Panc1 (cell line): ENCODE measurements around the gene SCARB2. TPM values are rescaled to one million over a fixed set of nuclear protein-coding genes. Genes with fewer than 3 reads are reported as not detected.

Experiments used
- ATAC-seq: fragments of 200-7000 bp; cut with Tn5 transposase; 2 replicates; pipeline ENCODE4 v1.9.1; 2020; ENCODE audit warnings: mild to moderate bottlenecking, moderate library complexity
- BruUV-seq: library from RNA; stranded (reverse); fragments of 400-500 nt; replicated peaks from 2 replicates; lab custom pipeline; 2021; lab: Mats Ljungman, UMichigan
- CTCF ChIA-PET: fragments of 300-600 bp; sonication (Branson Sonifier 250); formaldehyde crosslinking; loops from one replicate; lab custom pipeline; 2022; ENCODE audit warnings: antibody characterized with exemption; lab: Charles Lee
- POLR2A ChIA-PET: fragments of 300-600 bp; sonication (Branson Sonifier 250); formaldehyde crosslinking; loops from one replicate; lab custom pipeline; 2022; ENCODE audit warnings: antibody characterized with exemption; lab: Charles Lee
- DNase-seq: peaks from one replicate; pipeline ENCODE4 v3.0.0-alpha.2; 2010; ENCODE audit warnings: low read depth, low spot score
- H3K27ac ChIP-seq: 2 replicates; pipeline ENCODE4 v1.5.1; 2011; ENCODE audit warnings: mild to moderate bottlenecking, low read length, inconsistent platforms
- H3K27me3 ChIP-seq: fragments of 200-500 bp; sonication (Bioruptor generic); 2 replicates; pipeline ENCODE4 v1.6.0; 2014; ENCODE audit warnings: low read length, inconsistent platforms; ENCODE audit not compliant: control insufficient read depth, insufficient read depth
- H3K36me3 ChIP-seq: fragments of 200-500 bp; sonication (Bioruptor generic); 2 replicates; pipeline ENCODE4 v1.5.1; 2014; ENCODE audit warnings: inconsistent platforms, mild to moderate bottlenecking, low read length, moderate library complexity; ENCODE audit not compliant: control insufficient read depth, insufficient read depth
- H3K4me1 ChIP-seq: 2 replicates; pipeline ENCODE4 v1.5.1; 2011; ENCODE audit warnings: inconsistent platforms, mild to moderate bottlenecking, low read length, moderate library complexity; ENCODE audit not compliant: control insufficient read depth, insufficient read depth
- H3K4me3 ChIP-seq, 2 experiments: 2 replicates each; pipeline ENCODE4 v1.5.1; 2011 to 2012; ENCODE audit warnings: low read depth in 2 of 2, low read length in 2 of 2, mild to moderate bottlenecking in 2 of 2, inconsistent platforms in 1 of 2, moderate library complexity in 1 of 2
- H3K9me3 ChIP-seq: fragments of 200-500 bp; sonication (Bioruptor generic); 2 replicates; pipeline ENCODE4 v1.5.1; 2014; ENCODE audit warnings: low read depth, mild to moderate bottlenecking, inconsistent platforms, low read length, moderate library complexity; ENCODE audit not compliant: control insufficient read depth, insufficient read depth
- POLR2AphosphoS5 ChIP-seq: IDR thresholded peaks from 2 replicates; pipeline ENCODE4 v1.6.1; 2012; ENCODE audit warnings: mild to moderate bottlenecking, low read depth, low read length, moderate library complexity
- SIN3A ChIP-seq: IDR thresholded peaks from 2 replicates; pipeline ENCODE4 v1.6.1; 2012; ENCODE audit warnings: low read depth, mild to moderate bottlenecking, low read length, moderate library complexity, borderline replicate concordance; ENCODE audit not compliant: insufficient read depth
- TCF7L2 ChIP-seq: IDR thresholded peaks from 2 replicates; pipeline ENCODE4 v1.6.1; 2011; ENCODE audit warnings: mild to moderate bottlenecking, low read depth, low read length, inconsistent platforms
- in situ Hi-C: cut with HindIII; loops from 2 replicates; pipeline ENCODE4 v1.10.0; 2016; ENCODE audit warnings: low sequenced_read_pairs, low pct_unique_long_range_greater_than_20kb
- intact Hi-C: fragments of 100-400 bp; cut with micrococcal nuclease; formaldehyde crosslinking; loops from one replicate; pipeline ENCODE4 v1.10.0; 2022; ENCODE audit not compliant: unreplicated experiment
- total RNA-seq: library from RNA; stranded (reverse); gene quantifications from one replicate; pipeline ENCODE4 v1.2.1, GENCODE V29; 2021; ENCODE audit not compliant: unreplicated experiment
- TF ChIP-seq, protein P1 (sequence below), 2 experiments: IDR thresholded peaks; 2 replicates each; pipeline ENCODE4 v1.6.1; 2011 to 2012; ENCODE audit warnings: low read depth in 2 of 2, control low read depth in 1 of 2, low read length in 1 of 2, mild to moderate bottlenecking in 1 of 2, moderate library complexity in 1 of 2; ENCODE audit not compliant: insufficient read depth in 1 of 2
- TF ChIP-seq, protein P2 (sequence below): fragments of 450-650 bp; IDR thresholded peaks from 2 replicates; pipeline ENCODE4 v1.5.1; 2017; ENCODE audit warnings: mild to moderate bottlenecking

Gene SCARB2
- total RNA-seq, 1 experiment from 2014 or later = 59.4 TPM

DNA sequence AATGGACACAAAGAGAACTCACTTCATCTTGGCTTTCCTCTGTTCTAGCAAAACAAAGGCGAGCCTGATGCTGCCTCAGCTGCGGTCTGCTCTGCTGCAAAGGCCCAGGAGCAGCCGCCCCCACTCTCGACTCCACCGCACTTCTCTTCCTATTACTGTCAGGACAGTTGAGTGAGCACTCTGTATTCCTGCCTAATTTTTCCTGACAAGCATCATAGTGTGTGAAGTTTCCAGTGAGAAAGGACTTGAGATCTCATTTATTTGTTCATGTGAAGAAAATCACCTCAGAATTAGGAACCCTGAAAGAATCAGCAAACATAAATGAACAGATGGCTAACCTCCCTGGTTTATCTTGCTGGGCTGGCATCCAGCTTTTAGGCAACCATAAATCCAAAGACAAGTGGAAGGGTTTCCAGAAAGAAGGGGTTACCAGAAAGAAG, 15.6 kb downstream of the SCARB2 start:
- POLR2A ChIA-PET = no interaction called here
- Histone ChIP-seq H3K4me1 (peaks cover 9% of the 10 kb centered on the region; the same call in 1 of the 2 replicates), H3K4me3 (no peak overlapping the region), H3K36me3 (no peaks in the 10 kb centered on the region), H3K9me3 (no peaks in the 10 kb centered on the region), H3K27me3 (no peaks in the 10 kb centered on the region), H3K27ac (no peak overlapping the region)
- no TSS peak for BruUV-seq
- DNase-seq (no peak), ATAC-seq (no peak)
- CTCF ChIA-PET = no interaction called here
- in situ Hi-C loops (no loop called here), intact Hi-C loops (no loop called here)
- TF ChIP-seq TCF7L2 (no peak), SIN3A (no peak), POLR2AphosphoS5 (no peak)
- TF ChIP-seq, protein P1, sequence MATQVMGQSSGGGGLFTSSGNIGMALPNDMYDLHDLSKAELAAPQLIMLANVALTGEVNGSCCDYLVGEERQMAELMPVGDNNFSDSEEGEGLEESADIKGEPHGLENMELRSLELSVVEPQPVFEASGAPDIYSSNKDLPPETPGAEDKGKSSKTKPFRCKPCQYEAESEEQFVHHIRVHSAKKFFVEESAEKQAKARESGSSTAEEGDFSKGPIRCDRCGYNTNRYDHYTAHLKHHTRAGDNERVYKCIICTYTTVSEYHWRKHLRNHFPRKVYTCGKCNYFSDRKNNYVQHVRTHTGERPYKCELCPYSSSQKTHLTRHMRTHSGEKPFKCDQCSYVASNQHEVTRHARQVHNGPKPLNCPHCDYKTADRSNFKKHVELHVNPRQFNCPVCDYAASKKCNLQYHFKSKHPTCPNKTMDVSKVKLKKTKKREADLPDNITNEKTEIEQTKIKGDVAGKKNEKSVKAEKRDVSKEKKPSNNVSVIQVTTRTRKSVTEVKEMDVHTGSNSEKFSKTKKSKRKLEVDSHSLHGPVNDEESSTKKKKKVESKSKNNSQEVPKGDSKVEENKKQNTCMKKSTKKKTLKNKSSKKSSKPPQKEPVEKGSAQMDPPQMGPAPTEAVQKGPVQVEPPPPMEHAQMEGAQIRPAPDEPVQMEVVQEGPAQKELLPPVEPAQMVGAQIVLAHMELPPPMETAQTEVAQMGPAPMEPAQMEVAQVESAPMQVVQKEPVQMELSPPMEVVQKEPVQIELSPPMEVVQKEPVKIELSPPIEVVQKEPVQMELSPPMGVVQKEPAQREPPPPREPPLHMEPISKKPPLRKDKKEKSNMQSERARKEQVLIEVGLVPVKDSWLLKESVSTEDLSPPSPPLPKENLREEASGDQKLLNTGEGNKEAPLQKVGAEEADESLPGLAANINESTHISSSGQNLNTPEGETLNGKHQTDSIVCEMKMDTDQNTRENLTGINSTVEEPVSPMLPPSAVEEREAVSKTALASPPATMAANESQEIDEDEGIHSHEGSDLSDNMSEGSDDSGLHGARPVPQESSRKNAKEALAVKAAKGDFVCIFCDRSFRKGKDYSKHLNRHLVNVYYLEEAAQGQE (IDR thresholded peaks at IDR 0.05; ENCODE audit: insufficient read depth in 1 of 2, low read depth in 2 of 2, low read length in 1 of 2) = no peak
- TF ChIP-seq, protein P2, sequence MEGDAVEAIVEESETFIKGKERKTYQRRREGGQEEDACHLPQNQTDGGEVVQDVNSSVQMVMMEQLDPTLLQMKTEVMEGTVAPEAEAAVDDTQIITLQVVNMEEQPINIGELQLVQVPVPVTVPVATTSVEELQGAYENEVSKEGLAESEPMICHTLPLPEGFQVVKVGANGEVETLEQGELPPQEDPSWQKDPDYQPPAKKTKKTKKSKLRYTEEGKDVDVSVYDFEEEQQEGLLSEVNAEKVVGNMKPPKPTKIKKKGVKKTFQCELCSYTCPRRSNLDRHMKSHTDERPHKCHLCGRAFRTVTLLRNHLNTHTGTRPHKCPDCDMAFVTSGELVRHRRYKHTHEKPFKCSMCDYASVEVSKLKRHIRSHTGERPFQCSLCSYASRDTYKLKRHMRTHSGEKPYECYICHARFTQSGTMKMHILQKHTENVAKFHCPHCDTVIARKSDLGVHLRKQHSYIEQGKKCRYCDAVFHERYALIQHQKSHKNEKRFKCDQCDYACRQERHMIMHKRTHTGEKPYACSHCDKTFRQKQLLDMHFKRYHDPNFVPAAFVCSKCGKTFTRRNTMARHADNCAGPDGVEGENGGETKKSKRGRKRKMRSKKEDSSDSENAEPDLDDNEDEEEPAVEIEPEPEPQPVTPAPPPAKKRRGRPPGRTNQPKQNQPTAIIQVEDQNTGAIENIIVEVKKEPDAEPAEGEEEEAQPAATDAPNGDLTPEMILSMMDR = no peak

DNA sequence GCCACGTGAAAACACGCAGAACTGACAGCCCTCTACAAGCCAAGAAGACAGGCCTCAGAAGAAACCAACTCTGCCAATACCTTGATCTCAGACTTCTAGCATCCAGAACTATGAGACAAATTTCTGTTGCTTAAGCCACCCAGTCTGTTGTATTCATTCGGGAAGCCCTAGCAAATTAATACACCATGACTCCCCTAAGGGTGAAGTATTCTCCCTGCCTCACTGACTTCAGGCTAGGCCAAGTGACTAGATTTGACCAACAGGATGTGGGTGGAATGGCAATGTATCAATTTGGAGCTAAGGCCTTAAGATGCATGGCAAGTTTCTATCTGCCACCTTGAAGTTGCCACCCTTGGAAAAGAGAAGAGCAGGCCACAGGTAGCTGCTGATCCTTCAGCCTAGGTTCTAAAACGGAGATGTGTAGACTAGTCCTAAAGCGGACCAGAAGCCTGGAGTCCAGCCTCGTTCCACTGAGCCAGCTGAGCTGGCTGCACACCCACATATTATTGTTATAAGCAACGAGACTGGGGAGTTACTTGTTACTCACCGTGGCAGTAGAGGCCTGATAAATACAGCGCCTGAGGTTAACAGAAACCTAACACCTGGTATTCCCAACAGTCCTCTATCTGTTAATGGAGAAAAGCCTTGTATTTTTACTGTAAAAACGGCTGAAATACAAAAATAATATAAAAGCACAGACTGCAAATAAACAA, 16.4 kb downstream of the SCARB2 start:
- H3K27me3 ChIP-seq = no peaks in the 10 kb centered on the region
- intact Hi-C loops (no loop called here), in situ Hi-C loops (no loop called here)
- ATAC-seq (no peak), DNase-seq (no peak)
- H3K4me1 ChIP-seq = peaks cover 9% of the 10 kb centered on the region; the same call in 1 of the 2 replicates
- POLR2A ChIA-PET = no interaction called here
- H3K4me3 ChIP-seq = no peak overlapping the region
- no TSS peak for BruUV-seq
- CTCF ChIA-PET = no interaction called here
- H3K36me3 ChIP-seq = no peaks in the 10 kb centered on the region
- no peak overlapping the region for H3K27ac ChIP-seq
- H3K9me3 ChIP-seq = no peaks in the 10 kb centered on the region
- TF ChIP-seq POLR2AphosphoS5 (no peak), SIN3A (no peak)

DNA sequence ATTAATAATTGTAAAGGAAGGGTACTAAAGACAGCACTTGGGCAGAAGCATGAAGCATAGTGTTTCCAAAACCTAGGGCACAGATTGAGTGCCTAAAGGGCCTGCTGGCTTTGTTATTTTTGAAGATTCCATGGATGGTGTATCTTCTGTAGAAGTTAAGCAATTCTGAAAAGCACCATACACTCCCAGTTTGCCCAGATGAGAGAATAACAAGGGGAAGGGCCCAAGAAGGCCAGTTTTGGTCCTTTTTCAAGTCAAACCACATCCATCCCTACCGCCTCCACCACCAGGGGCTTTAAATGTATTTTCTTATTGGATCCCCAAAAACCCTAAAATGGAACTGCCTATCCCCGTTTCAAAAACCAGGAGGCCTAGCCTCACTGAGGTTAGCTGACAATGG, 17.2 kb downstream of the SCARB2 start:
- no peak for DNase-seq
- H3K9me3 ChIP-seq = no peaks in the 10 kb centered on the region
- TF ChIP-seq TCF7L2 (no peak), SIN3A (no peak), POLR2AphosphoS5 (no peak)
- TF ChIP-seq, protein P1 (IDR thresholded peaks at IDR 0.05; ENCODE audit: insufficient read depth in 1 of 2, low read depth in 2 of 2, low read length in 1 of 2) = no peak
- TF ChIP-seq, protein P2 = no peak
- no peak overlapping the region for H3K4me3 ChIP-seq
- H3K27me3 ChIP-seq = no peaks in the 10 kb centered on the region
- no TSS peak for BruUV-seq
- in situ Hi-C loops (no loop called here), intact Hi-C loops (no loop called here)
- ATAC-seq = no peak
- H3K27ac ChIP-seq = no peak overlapping the region
- no peaks in the 10 kb centered on the region for H3K36me3 ChIP-seq
- peaks cover 9% of the 10 kb centered on the region; the same call in 1 of the 2 replicates for H3K4me1 ChIP-seq
- ChIA-PET CTCF (no interaction called here), POLR2A (no interaction called here)
